HG03354 (cell line): ENCODE data around the gene SYNM.

Experiments
- ATAC-seq: cut with Tn5 transposase; IDR thresholded peaks from one replicate; pipeline ENCODE4 v1.9.1; 2021; ENCODE audit warnings: mild to moderate bottlenecking; ENCODE audit not compliant: unreplicated experiment, poor library complexity, severe bottlenecking

SYNM gene

GRCh38 chr15:99132634-99133287 is 27.9 kb downstream of the SYNM start:
- no peak for ATAC-seq

- no peak for ATAC-seq
These were observed 29.5 kb downstream of the SYNM start for GRCh38 chr15:99134317-99134821.

- peak; percentile 80 for ATAC-seq
These were observed 30.3 kb downstream of the SYNM start for GRCh38 chr15:99135194-99135593.

DNA sequence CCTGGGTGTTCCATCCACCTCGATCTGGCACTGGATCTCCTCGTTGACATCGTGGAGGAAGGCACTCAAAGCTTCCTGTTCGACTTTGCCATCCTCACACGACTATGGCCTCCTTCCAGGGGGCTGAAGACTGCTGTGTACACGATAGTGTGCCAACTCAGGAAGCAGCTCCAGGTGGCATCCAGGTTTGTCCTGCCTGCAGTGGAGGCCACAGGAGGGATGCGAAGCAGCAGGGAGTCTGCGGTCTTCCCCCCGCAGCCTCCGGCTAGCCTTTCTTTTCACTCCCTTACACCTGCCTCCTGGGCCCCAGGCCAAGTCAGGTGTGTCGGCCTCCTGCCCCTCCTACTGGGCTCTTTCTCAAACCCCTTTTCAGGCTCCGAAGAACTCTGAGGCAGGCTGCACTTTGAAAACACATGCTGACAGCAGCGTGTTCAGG is 32.2 kb downstream of the SYNM start:
- no peak for ATAC-seq

- ATAC-seq: no peak
These were observed 33.0 kb downstream of the SYNM start for GRCh38 chr15:99137877-99138276.

GRCh38 chr15:99138491-99138982 is 33.7 kb downstream of the SYNM start:
- ATAC-seq: no peak

GRCh38 chr15:99139276-99139675 is 34.4 kb downstream of the SYNM start:
- ATAC-seq: no peak

- ATAC-seq: no peak
These were observed 35.7 kb downstream of the SYNM start for GRCh38 chr15:99140590-99140989.

GRCh38 chr15:99141943-99142342 is 37.1 kb downstream of the SYNM start:
- no peak for ATAC-seq

- no peak for ATAC-seq
These were observed 37.7 kb downstream of the SYNM start for GRCh38 chr15:99142562-99142961.

GRCh38 chr15:99143242-99143641 is 38.4 kb downstream of the SYNM start:
- ATAC-seq: no peak

DNA sequence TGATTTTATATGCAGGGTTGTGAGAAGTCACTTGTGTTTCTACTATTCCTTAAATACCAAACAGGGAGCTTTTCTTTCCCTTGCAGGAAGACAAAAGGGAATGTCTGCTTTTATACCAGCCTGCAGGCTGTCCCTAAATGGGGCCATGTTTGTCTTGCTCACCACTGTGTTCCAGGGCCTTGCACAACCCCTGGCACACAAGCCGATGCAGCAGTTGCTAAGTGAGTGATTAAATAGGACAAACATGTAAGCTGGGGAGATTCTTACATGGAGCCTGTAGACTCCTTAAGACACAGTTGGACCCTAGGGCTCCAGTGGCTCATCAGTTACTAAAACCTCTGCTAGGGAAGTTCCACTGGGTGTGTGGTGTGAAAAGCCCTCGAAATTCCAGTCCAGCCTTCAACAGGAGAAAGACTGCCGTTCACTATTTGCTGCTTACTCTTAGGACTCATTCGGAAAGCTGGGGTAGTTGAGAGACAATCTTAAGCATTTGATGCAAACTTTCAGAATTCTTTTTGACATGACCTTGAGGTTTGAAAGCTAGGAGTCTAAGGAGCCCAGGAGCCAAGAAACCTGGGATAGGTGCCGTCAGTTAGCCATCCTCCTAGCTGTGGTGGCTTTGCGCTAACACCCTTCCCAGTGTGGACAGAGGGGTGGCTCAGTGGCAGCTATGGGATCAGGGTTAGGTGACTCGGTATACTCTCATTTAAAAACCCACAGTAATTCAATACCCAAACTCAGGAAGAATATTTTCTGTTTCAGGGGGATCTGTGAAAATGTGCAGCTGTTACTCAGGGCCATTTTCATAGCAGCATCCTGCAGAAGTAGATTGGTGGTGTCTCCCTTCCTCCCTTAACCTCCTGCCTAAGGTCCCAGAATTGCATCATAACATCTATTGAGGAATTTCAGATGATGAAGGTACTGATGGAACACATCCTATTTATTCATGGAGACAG is 39.1 kb downstream of the SYNM start:
- no peak for ATAC-seq

DNA sequence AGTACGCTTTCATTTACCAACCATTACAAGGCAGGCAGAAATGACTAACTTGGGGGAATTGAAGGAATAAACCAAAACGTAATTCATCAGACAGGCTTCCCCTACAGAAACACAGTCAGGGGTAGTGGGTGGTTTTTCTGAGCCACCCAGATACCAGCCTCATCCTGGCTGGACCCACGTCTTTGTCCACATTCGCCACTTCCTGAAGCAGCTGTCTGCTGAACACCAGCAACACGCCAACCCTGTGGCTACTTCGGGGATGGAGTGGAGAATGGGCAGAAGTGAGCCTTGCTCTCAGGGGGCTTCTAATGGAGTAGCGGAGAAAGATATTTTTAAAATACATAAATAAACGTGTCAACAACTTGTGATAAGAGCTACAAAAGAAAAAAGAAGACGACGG is 40.1 kb downstream of the SYNM start:
- ATAC-seq: no peak

GRCh38 chr15:99145778-99146177 is 40.9 kb downstream of the SYNM start:
- ATAC-seq: no peak

- no peak for ATAC-seq
These were observed 41.8 kb downstream of the SYNM start for GRCh38 chr15:99146661-99147060.

DNA sequence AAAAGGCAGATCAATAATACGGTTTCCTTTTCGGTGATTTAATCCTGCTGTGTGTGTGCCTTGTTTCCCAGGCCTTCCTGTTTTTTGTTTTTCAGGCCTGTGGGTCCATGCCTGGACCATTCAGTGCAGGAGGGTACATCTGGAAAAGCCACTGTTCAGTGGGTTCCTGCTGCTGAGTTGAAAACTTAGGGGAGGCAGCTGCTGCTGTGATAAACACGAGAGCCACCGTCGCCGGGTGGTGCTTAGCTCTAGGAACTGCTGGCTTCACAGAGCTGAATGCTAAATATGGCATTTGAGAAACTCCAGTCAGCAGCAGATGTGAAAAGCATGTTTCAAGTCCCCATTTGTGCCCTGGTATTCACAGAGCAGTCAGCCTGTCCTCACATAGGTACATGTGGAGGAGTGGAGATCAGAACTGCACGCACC is 44.0 kb downstream of the SYNM start:
- no peak for ATAC-seq

DNA sequence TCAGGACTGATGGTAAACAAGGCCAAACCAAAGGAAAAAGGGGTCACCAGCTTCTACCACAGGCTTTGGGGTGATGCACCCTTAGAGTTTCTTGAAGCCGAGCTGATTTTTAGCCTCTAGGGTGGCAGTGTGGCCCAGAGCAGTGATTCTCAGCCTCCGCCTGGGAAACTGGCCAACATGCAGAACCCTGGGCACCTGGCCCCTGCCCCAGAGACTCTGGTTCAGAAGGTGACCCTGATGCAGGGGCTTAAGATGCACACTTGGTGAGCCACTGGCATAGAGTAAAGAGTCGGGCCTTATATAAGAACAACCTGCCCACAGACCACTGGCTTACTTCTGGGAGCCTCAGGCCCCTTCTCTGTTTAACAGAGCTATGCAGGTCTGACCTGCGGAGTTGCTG is 44.5 kb downstream of the SYNM start:
- ATAC-seq: no peak

- ATAC-seq: no peak
These were observed 46.3 kb downstream of the SYNM start for GRCh38 chr15:99151156-99151555.

DNA sequence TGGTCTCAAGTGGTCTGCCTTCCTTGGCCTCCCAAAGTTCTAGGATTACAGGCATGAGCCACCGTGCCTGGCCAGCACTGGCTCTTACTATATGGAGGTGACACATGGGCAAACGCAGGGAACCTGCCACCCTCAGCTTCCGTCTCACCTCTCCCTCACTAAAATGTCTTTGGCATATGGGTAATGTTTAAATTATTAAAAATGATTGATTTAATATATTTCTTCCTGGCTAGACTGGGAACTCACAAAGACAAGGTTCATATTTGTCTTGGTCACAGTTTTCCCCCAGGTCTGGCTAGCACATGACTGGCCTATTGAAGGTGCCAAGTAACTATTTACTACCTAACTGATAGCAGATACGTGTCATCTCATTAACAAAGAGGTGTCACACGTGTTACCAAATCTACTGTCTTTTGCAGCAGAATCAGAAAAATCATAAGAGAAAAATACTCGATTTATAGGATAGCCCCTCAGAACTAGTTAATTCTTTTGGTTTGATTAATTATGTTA is 48.2 kb downstream of the SYNM start:
- ATAC-seq: no peak

GRCh38 chr15:99154271-99154670 is 49.4 kb downstream of the SYNM start:
- ATAC-seq: no peak
